HG02610 (cell line): ENCODE results near the gene PITPNC1.
"Not testable (repeated sequence)": the region's sequence is repeated elsewhere in the genome, so short reads cannot be mapped to it uniquely, and the experiment has no call there.

Source experiments
- ATAC-seq: cut with Tn5 transposase; IDR thresholded peaks from one replicate; pipeline ENCODE4 v1.9.1; 2021; ENCODE audit warnings: mild to moderate bottlenecking, moderate library complexity; ENCODE audit not compliant: unreplicated experiment

PITPNC1 gene

DNA sequence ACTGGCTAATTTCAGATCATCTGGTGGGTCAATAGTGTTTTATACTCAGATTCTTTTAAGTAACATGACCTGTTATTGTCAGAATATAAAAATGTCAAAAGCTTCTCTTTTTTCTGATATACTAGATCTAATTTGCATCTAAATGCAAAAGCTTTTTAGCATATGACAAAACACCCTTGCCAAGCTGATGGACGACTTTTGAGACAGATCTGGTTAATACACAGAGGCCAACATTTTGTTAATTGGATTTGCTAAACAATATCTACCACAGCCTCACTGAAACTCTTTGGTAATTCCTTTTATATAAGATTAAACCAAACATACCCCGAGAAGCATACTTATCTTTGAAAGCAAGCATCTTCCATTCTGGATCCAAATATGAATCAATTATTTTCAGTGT lies 330.4 kb downstream of the PITPNC1 start:
- no peak for ATAC-seq

DNA sequence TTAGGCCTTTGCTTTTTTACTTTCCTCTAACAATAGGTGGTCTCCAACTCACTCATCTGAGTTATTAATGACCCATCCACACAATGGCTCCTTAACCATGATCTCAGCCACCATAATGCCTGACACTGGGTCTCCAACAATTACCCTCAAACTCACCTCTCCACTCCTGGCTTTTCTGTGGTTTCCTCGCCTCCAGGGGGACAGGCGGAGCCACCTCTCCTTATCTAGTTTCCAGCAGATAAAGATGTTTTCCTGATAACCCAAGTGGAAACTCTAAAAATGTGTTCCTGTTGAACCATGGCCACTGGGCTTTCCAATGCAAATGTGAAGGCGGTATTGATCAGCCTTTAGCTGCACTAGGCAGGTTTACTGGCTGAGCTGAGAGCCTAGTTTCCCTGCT lies 331.3 kb downstream of the PITPNC1 start:
- no peak for ATAC-seq

DNA sequence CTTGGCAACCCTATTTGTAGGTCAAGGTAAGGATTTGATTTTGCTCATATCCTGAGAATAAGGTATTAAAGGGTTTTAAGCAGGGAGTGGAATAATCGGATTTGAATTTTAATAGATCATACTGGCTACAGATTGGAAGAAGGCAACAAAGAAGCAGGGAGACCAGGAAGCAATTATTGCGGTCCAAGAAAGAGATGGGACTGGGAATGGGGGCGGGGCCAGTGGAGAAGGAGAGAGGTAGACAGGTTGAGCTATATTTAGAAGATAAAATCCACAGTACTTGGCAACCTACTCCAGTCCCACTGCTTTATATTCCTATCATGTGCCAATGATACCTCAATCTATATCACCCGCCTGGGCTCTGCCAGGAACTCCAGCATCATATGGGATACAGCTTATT lies 334.8 kb downstream of the PITPNC1 start:
- no peak for ATAC-seq

DNA sequence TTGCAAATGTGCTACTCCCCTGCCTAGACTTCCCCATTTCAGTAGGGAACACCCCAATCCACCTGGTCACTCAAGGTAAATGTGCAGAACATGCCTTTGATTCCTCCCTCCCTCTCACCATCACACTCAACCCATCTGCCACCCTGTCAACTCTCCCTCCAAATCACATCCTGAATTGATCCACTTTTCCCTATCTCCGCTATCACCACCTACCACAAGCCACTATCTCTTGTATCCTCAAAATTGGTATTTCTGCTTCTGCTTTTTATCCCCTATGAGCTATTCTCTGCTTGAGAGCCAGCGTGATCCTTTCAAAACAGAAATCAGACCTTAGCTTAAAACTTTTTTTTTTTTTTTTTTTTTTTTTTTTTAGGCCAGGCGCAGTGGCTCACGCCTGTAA lies 335.3 kb downstream of the PITPNC1 start:
- no peak for ATAC-seq

DNA sequence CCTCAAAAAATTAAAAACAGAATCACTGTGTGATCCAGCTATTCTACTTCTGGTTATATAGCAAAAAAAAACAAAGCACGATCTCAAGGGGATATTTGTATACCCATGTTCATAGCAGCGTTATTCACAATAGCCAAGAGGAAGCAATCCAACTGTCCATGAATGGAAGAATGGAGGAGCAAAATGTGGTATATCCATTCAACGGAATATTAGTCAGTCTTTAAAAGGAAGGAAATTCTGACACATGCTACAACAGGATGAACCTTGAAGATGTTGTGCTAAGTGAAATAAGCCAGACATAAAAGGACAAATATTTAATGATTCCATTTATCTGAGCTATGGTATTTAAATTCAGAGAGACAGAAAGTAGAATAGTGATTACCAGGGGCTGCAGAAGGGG lies 336.1 kb downstream of the PITPNC1 start:
- ATAC-seq, result no peak

DNA sequence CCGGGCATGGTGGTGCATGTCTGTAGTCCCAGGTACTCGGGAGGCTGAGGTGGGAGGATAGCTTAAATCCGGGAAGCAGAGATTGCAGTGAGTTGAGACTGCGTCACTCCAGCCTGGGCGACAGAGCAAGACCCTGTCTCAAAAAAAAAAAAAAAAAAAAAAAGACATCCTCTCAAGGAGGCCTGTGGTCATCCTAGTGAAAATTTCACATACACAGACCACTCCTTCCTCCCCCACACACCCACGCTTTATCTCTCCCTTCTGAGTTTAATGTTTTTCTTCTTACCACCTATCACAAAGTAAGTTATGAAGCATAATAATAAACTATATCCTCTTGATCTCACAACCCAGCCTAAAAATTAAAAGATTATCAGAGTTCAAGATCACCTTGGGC lies 339.3 kb downstream of the PITPNC1 start:
- ATAC-seq, result no peak

DNA sequence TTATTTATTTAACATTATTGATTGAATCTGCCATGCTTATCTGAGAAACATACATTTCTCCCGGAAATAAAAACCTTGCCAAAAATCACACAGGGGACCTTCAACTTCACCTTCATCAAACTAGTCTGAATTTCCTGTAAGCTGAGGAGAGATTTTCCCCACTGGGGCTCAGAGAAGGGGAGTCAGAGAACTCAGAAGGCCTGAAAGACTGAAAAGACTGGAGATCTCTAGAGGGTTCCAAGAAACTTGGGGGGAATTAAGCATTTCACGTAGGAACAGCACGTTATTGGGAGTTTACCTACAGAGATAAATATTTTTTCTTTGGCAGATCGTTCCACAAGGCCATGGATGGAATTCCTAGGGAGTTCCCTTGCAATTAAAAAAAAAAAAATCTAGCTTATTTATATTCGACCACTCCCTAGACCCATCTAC lies 340.1 kb downstream of the PITPNC1 start:
- ATAC-seq, result no peak

DNA sequence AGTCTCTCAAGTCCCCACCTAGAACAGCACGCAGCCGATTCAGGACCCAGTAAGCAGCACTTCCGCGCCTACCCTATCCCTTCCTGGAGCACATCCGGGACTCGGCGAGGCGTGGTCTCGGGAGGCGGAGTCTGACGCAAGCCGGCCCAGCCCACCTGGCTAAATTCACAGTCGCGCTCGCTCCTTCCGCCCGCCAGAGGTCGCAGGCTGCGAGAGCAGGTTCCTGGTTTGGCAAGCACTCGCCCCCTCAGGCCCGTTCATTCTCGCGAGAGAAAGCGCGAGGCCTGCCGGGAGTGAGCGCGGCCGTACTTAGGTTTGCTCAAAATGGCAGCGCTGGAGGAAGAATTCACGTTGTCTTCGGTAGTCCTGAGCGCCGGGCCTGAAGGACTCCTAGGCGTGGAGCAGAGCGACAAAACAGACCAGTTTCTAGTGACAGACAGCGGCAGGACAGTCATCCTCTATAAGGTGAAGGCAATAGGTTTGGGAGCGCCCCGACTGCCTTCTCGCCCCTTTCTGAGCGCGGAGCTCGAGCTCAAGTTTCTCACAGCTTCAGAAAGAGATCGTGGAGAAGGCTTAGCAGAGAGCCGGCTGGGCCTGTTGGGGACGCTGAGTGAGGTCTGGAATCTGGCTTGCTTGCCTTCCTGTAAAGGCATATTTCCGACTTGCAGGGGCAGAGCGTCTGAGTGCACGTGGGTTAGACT lies 340.7 kb downstream of the PITPNC1 start, which contains the start of gene NOL11:
Gene NOL11, plus strand, starts transcription at position 313 of the 701 bp plus-strand sequence. Its CDS starts 12 bp downstream, at position 325.
- peak; percentile 98 for ATAC-seq

DNA sequence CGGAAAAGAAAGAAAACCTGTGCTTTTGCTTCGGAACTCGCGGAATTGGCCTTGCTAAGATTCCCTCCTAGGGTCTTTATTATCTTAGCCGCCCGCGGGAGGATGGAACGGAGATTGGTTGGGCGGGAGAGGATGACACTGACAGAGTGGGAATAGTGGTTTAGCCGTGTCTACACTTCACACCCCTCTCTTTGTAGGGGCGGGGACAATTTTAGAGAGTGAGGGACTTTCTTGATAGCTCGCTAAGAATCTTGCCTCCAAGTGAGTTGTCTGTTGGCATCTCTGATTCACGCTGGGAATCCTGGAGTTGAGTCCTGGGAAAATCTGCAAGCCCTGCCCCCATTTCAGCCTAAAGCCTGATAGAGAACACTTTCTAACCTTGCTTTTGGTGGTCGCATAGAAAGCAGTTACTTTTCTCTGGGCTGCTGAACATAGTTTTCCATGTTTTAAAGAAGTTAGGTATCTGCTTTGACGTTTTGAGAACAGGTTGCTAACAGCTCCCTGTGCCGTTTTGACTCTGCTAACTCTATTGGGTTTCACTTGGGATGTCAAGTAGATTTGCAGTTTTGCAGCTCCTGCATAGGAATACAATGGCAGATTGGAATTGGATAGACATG lies 341.4 kb downstream of the PITPNC1 start:
- ATAC-seq, result peak; percentile 12

DNA sequence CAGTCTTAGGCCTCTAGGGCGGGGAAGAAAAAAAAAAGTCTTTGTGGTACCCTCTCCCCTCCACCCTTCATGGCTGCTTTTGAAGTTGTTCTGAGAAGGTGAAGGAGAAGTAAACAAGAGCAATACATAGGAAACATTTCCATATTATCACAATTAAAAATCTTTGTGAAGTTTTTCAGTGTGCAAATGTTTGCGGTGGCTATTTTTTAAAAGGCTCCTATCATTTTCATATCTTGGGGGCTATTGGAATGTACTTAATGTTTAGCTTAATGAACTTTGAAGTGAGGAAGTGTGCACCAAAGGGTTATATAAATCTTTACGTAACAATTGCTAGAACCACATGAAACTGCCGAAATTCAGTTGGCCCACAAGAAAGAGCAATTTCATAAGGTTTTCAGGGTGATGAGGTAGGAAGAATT lies 348.3 kb downstream of the PITPNC1 start:
- ATAC-seq, result no peak

DNA sequence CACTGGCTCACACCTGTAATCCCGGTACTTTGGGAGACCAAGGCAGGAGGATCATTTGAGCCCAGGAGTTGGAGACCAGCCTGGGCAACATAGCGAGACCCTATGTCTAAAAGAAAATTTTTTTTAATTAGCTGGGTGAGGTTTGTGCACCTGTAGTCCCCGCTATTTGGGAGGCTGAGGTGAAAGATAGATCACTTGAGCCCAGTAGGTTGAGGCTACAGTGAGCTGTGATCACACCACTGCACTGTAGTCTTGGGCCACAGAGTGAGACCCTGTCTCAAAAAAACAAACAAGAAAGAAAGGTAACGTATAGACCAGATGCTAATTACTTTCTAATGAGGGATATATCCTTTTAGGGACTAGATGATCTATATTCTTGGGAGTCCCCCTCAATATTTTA lies 348.7 kb downstream of the PITPNC1 start:
- ATAC-seq, result no peak

DNA sequence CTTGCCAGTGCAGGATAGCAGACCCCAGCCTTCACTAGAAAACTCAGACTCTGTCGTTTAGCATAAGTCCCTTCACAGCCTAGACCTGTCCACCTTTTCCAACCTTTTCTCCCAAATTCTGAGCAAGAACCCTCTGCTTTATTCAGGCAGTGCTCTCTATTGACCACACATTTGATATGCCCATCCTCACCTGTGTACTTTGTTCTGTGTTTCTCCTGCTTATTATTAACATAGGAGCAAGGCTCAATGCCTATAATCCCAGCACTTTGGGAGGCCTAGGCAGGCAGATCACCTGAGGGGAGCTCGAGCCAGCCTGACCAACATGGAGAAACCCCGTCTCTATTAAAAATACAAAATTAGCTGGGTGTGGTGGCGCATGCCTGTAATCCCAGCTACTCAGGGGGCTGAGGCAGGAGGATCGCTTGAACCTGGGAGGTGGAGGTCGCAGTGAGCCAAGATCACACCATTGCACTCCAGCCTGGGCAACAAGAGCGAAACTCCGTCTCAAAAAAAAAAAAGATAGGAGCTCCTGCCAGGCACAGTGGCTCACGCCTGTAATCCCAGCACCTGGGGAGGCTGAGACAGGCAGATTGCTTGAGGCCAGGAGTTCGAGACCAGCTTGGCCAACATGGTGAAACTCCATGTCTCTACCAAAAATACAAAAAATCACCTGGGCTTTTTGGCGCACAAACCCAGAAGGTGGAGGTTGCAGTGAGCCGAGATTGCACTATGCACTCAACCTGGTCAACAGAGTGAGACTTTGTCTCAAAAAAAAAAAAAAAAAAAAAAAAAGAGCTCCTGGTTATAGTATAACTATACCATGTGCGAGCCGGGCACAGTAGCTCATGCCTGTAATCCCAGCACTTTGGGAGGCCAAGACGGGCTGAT lies 350.3 kb downstream of the PITPNC1 start:
- ATAC-seq, result not testable (repeated sequence)

DNA sequence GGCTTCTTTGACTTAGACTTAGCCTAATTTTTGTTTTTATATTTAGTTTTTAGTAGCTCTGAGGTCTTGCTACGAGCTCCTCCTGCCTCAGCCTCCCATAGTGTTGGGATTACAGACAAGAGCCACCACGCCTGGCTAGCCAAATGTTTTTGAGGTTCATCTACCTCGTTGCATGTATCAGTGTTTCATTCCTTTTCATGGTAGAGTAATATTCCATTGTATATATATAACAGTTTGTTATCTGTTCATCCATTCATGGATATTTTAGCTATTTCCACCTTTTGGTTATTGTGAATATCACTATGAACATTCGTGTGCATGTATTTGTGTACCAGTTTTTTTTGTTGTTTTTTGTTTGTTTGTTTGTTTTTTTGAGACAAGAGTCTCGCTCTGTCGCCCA lies 352.8 kb downstream of the PITPNC1 start:
- ATAC-seq, result no peak

DNA sequence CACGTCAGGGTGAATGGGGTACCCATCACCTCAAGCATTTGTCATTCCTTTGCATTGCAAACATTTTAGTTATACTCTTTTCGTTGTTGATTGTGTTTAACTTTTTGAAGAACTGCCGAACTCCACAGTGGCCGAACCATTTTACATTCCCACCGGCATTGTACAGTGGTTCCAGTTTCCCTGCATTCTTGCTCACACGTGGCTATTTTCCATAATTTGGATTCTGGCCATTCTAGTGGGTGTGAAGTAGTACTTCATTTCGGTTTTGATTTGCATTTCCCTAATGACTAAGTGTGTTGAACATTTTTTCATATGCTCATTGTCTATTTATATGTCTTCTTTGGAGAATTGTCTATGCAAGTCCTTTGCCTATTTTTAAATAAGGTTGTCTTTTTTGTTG lies 353.6 kb downstream of the PITPNC1 start:
- ATAC-seq, result no peak

DNA sequence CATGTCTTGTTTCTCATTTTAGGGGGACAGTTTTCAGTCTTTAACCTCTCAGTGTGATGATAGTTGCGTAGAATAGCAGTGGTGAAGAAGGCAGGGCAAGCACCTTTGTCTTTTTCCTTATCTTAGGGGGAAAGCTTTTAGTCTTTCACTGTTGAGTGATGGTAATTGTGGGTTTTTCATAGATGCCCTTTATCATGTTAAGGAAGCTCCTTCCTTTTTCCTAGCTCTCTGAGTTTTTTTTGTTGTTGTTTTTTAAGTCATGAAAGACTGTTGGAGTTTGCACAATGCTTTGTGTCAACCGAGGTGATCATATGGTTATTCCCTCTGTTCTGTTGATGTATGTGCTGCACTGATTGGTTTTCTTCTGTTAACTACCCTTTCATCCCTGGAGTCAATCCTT lies 356.4 kb downstream of the PITPNC1 start:
- no peak for ATAC-seq

DNA sequence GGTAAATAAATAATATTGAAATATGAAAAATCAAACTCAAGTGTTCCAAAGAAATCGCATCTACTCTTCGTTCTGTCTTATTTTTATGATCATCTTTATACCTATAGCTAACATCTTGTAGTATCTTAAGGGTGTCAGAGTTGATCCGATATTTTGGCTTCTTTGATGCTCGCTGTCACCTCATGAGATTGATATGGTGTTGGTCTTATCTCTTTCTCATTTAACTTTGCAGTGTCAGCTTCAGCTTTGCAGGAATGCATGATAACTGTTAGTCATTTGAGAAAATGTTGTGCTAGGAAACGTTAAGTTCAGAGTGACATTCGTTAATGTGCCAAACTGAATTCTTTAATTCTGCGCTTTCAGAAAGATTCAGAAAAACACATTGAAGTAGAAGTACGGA lies 360.1 kb downstream of the PITPNC1 start:
- ATAC-seq, result no peak

DNA sequence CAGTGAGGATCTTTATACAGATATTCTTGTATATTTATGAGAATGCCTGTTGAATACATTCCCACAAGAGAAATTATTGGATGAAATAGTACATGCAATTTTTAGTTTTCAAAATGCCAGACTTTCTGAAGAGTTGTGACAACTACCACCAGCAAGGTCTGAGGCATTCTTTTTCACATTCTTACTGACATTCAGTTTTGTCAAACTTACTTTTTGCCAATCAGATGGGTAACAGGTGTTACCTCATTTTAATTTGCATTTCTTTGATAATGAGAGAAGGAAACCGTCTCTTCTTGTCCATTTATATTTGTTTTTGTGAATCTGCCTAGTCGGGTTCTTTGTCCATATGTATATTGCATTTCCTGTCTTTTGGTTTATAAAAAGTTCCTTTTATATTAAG lies 364.9 kb downstream of the PITPNC1 start:
- no peak for ATAC-seq
